IMR-90 (cell line): Measurements from ENCODE around the gene CEP104. TPM values are rescaled to one million over a fixed set of nuclear protein-coding genes. Genes with fewer than 3 reads are reported as not detected.
A peak's percentile ranks its signal among the peaks of the same experiment; 100 is the strongest.

Experiments used
- ATAC-seq: fragments of 200-7000 bp; cut with Tn5 transposase; 2 replicates; pipeline ENCODE4 v1.9.1; 2020; ENCODE audit warnings: low read depth, mild to moderate bottlenecking, moderate library complexity
- BruUV-seq: library from RNA; stranded (reverse); fragments of 400-500 nt; replicated peaks from 2 replicates; lab custom pipeline; 2021; lab: Mats Ljungman, UMichigan
- CTCF ChIA-PET: fragments of 300-600 bp; formaldehyde crosslinking; extraction: SDS; loops from one replicate; lab custom pipeline; 2021; ENCODE audit warnings: antibody characterized with exemption; lab: Yijun Ruan, JAX
- POLR2A ChIA-PET: fragments of 300-600 bp; sonication (Branson Sonifier 250); formaldehyde crosslinking; loops from one replicate; lab custom pipeline; 2022; ENCODE audit warnings: antibody characterized with exemption; ENCODE audit not compliant: unreplicated experiment; lab: Charles Lee
- DNase-seq: peaks from one replicate; pipeline ENCODE4 v3.0.0; 2013
- H2AFZ ChIP-seq: replicated peaks from 2 replicates; pipeline ENCODE3; 2013; ENCODE audit warnings: low read length, mild to moderate bottlenecking; ENCODE audit not compliant: poor library complexity
- H2AK5ac ChIP-seq: 2 replicates; pipeline ENCODE4 v1.6.1; 2013; ENCODE audit warnings: low read depth, low read length, inconsistent platforms
- H2AK9ac ChIP-seq: replicated peaks from 2 replicates; pipeline ENCODE3; 2013; ENCODE audit warnings: mild to moderate bottlenecking, low read depth, low read length, moderate library complexity; ENCODE audit not compliant: poor library complexity
- H2BK120ac ChIP-seq: 2 replicates; pipeline ENCODE4 v1.6.1; 2013; ENCODE audit warnings: low read depth, low read length, inconsistent platforms
- H2BK15ac ChIP-seq: 3 replicates; pipeline ENCODE4 v1.6.1; 2013; ENCODE audit warnings: low read depth, low read length, inconsistent platforms
- H2BK20ac ChIP-seq: 2 replicates; pipeline ENCODE4 v1.6.1; 2013; ENCODE audit warnings: low read depth, mild to moderate bottlenecking, inconsistent platforms, low read length, moderate library complexity
- H2BK5ac ChIP-seq: 2 replicates; pipeline ENCODE4 v1.6.1; 2013; ENCODE audit warnings: mild to moderate bottlenecking, low read depth, low read length, inconsistent platforms; ENCODE audit not compliant: poor library complexity, severe bottlenecking
- H3K14ac ChIP-seq: replicated peaks from 2 replicates; pipeline ENCODE4 v1.6.1; 2013; ENCODE audit warnings: low read depth, low read length, inconsistent platforms
- H3K18ac ChIP-seq: 2 replicates; pipeline ENCODE4 v1.6.1; 2013; ENCODE audit warnings: low read depth, low read length, control low read depth
- H3K23ac ChIP-seq: 2 replicates; pipeline ENCODE4 v1.6.1; 2013; ENCODE audit warnings: low read depth, low read length, inconsistent platforms
- H3K27ac ChIP-seq: 2 replicates; pipeline ENCODE4 v1.5.1; 2013; ENCODE audit warnings: mild to moderate bottlenecking, control low read depth, low read length; ENCODE audit not compliant: insufficient read depth
- H3K27me3 ChIP-seq: 2 replicates; pipeline ENCODE4 v1.6.1; 2013; ENCODE audit warnings: low read length; ENCODE audit not compliant: control insufficient read depth, insufficient read depth
- H3K36me3 ChIP-seq: 2 replicates; pipeline ENCODE4 v1.6.1; 2013; ENCODE audit warnings: low read length, mixed read lengths; ENCODE audit not compliant: control insufficient read depth, insufficient read depth
- H3K4ac ChIP-seq: 2 replicates; pipeline ENCODE4 v1.6.1; 2013; ENCODE audit warnings: low read depth, low read length, inconsistent platforms
- H3K4me1 ChIP-seq: 2 replicates; pipeline ENCODE4 v1.6.1; 2013; ENCODE audit warnings: low read length, mixed read lengths; ENCODE audit not compliant: control insufficient read depth, insufficient read depth
- H3K4me2 ChIP-seq: 2 replicates; pipeline ENCODE4 v1.6.1; 2013; ENCODE audit warnings: low read depth, mild to moderate bottlenecking, control low read depth, low read length, moderate library complexity
- H3K4me3 ChIP-seq: 2 replicates; pipeline ENCODE4 v1.5.1; 2013; ENCODE audit warnings: low read depth, mild to moderate bottlenecking, control low read depth, low read length, moderate library complexity; ENCODE audit not compliant: insufficient read depth
- H3K56ac ChIP-seq: 2 replicates; pipeline ENCODE4 v1.6.1; 2013; ENCODE audit warnings: low read length, inconsistent platforms; ENCODE audit not compliant: insufficient read depth; ENCODE audit errors: extremely low read depth
- H3K79me1 ChIP-seq, 2 experiments: 2 replicates each; pipeline ENCODE4 v1.6.1; 2013; ENCODE audit warnings: low read length in 2 of 2, inconsistent platforms in 1 of 2, low read depth in 1 of 2
- H3K9ac ChIP-seq: 2 replicates; pipeline ENCODE4 v1.6.1; 2013; ENCODE audit warnings: low read depth, low read length, control low read depth
- H3K9me1 ChIP-seq: 2 replicates; pipeline ENCODE4 v1.6.1; 2013; ENCODE audit warnings: low read length, inconsistent platforms; ENCODE audit not compliant: insufficient read depth
- H3K9me3 ChIP-seq: 2 replicates; pipeline ENCODE4 v1.6.1; 2013; ENCODE audit warnings: low read length; ENCODE audit not compliant: control insufficient read depth, insufficient read depth
- H4K20me1 ChIP-seq: 2 replicates; pipeline ENCODE4 v1.6.1; 2013; ENCODE audit warnings: low read length, inconsistent platforms; ENCODE audit not compliant: insufficient read depth
- H4K5ac ChIP-seq: 2 replicates; pipeline ENCODE4 v1.6.1; 2013; ENCODE audit warnings: mild to moderate bottlenecking, low read depth, low read length, control low read depth
- H4K8ac ChIP-seq, 2 experiments: 2 replicates each; pipeline ENCODE4 v1.6.1; 2013; ENCODE audit warnings: low read depth in 2 of 2, low read length in 2 of 2, control low read depth in 1 of 2, inconsistent platforms in 1 of 2
- H4K91ac ChIP-seq: 2 replicates; pipeline ENCODE4 v1.6.1; 2013; ENCODE audit warnings: low read depth, low read length, inconsistent platforms; ENCODE audit not compliant: insufficient read depth
- BHLHE40 ChIP-seq: fragments of 150-350 bp; IDR thresholded peaks from 2 replicates; pipeline ENCODE4 v1.6.1; 2016; ENCODE audit warnings: mild to moderate bottlenecking, low read depth, low read length
- CEBPB ChIP-seq: IDR thresholded peaks from 2 replicates; pipeline ENCODE4 v1.6.1; 2012; ENCODE audit warnings: low read depth, low read length, improper control_type of control experiment
- CTCF ChIP-seq: conservative IDR thresholded peaks from 2 replicates; pipeline ENCODE4 v1.5.1; 2012; ENCODE audit warnings: mild to moderate bottlenecking, low read depth, low read length, improper control_type of control experiment
- RAD21 ChIP-seq: IDR thresholded peaks from 2 replicates; pipeline ENCODE4 v1.6.1; 2012; ENCODE audit warnings: low read length, improper control_type of control experiment
- USF2 ChIP-seq: fragments of 150-350 bp; IDR thresholded peaks from 2 replicates; pipeline ENCODE4 v1.6.1; 2017; ENCODE audit warnings: mild to moderate bottlenecking, antibody characterized with exemption, low read length, low read depth
- WGBS, 2 experiments: methylation state at CpG; one replicate each; pipeline versions ENCODE4 v1.1.5 to v1.1.7; 2013; ENCODE audit warnings: missing lambda C conversion rate in 2 of 2; ENCODE audit not compliant: insufficient read length in 1 of 2; ENCODE audit errors: extremely low coverage in 2 of 2; 5-methylcytosine and 5-hydroxymethylcytosine counted together
- dilution Hi-C: fragments of 300-500 bp; cut with HindIII; formaldehyde crosslinking; loops from one replicate; pipeline ENCODE4 v1.14.3; 2018; ENCODE audit warnings: low sequenced_read_pairs; ENCODE audit not compliant: unreplicated experiment
- in situ Hi-C: fragments of 300-500 bp; cut with MboI; formaldehyde crosslinking; loops from 3 replicates; pipeline ENCODE4 v1.14.3; 2019; ENCODE audit warnings: low sequenced_read_pairs, inconsistent platforms, mixed read lengths
- intact Hi-C: fragments of 100-400 bp; cut with micrococcal nuclease; formaldehyde crosslinking; loops from 2 replicates; pipeline ENCODE4 v1.10.0; 2022
- polyA plus RNA-seq, 3 experiments: library from polyadenylated mRNA; depleted of rRNA; stranded (reverse); fragments of >200 nt; gene quantifications; 2 replicates each; pipeline ENCODE4 v1.2.3, GENCODE V29; 2012; ENCODE audit warnings: low replicate concordance in 1 of 3
- total RNA-seq: library from RNA; depleted of rRNA; stranded (reverse); fragments of >200 nt; gene quantifications from 2 replicates; pipeline ENCODE4 v1.2.3, GENCODE V29; 2012
- TF ChIP-seq, protein P1 (sequence below): fragments of 150-350 bp; IDR thresholded peaks from 2 replicates; pipeline ENCODE4 v1.6.1; 2016; ENCODE audit warnings: low read depth, mild to moderate bottlenecking, low read length, moderate library complexity, borderline replicate concordance

The CEP104 gene
- total and polyA plus RNA-seq, 2 of the 4 experiments (the other 2 are of a cell fraction) = 14.3 to 17.5 TPM

GRCh38 chr1:3892748-3893147, 35.7 kb upstream of the CEP104 start:
- Histone ChIP-seq H3K27ac (no peak overlapping the region), H2AK5ac (no peak overlapping the region), H3K14ac (no peak overlapping the region), H4K20me1 (peaks cover 22% of the 10 kb centered on the region), H2BK20ac (no peak overlapping the region), H2AFZ (no peak overlapping the region), H3K4ac (no peak overlapping the region), H2BK5ac (no peak overlapping the region), H2BK120ac (no peak overlapping the region), H2AK9ac (peak overlapping the region; percentile 58), H3K79me1 (peaks cover 13 to 32% of the 10 kb centered on the region in 2 experiments), H2BK15ac (no peak overlapping the region), H3K18ac (no peak overlapping the region), H3K36me3 (peaks cover 25% of the 10 kb centered on the region), H3K56ac (no peak overlapping the region), H4K5ac (no peak overlapping the region), H3K4me1 (peaks cover 14% of the 10 kb centered on the region), H3K9me3 (no peaks in the 10 kb centered on the region), H4K8ac (no peak overlapping the region), H4K91ac (no peak overlapping the region), H3K27me3 (no peaks in the 10 kb centered on the region), H3K9me1 (peaks cover 9% of the 10 kb centered on the region; the same call in 1 of the 2 replicates), H3K23ac (no peak overlapping the region), H3K4me3 (no peak overlapping the region), H3K4me2 (no peak overlapping the region), H3K9ac (no peak overlapping the region)
- WGBS, 2 experiments = 68% methylated on average over 10 of the region's 14 CpGs; no CpG with 5 or more reads in 1 of the 2 experiments
- POLR2A ChIA-PET = no interaction called here
- TF ChIP-seq CEBPB (no peak), BHLHE40 (no peak), RAD21 (no peak), CTCF (no peak), USF2 (no peak)
- TF ChIP-seq, protein P1, sequence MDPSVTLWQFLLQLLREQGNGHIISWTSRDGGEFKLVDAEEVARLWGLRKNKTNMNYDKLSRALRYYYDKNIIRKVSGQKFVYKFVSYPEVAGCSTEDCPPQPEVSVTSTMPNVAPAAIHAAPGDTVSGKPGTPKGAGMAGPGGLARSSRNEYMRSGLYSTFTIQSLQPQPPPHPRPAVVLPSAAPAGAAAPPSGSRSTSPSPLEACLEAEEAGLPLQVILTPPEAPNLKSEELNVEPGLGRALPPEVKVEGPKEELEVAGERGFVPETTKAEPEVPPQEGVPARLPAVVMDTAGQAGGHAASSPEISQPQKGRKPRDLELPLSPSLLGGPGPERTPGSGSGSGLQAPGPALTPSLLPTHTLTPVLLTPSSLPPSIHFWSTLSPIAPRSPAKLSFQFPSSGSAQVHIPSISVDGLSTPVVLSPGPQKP = no peak
- DNase-seq = no peak
- intact Hi-C loops (no loop called here), in situ Hi-C loops (no loop called here), dilution Hi-C loops (no loop called here)
- no peak for ATAC-seq
- CTCF ChIA-PET = interaction anchor here (0.6 kb wide), 1 partner anchor 31 kb away, joined by 3 read pairs; no protein-coding TSS in a partner anchor
- BruUV-seq = no TSS peak
